ENCODE results near the gene TCF12. TPM values are rescaled to one million over a fixed set of nuclear protein-coding genes. Genes with fewer than 3 reads are reported as not detected.

TCF12 gene
- total RNA-seq, 1 donor from 2014 or later: 149 TPM

- Histone ChIP-seq H2AFZ (replicated peaks) (no peak overlapping the region), H3K4me1 (peaks cover 71% of the 10 kb centered on the region), H3K27ac (peak overlapping the region; percentile 6), H4K20me1 (ENCODE audit: low read depth) (peaks cover 19% of the 10 kb centered on the region), H3K36me3 (no peaks in the 10 kb centered on the region), H3K9ac (no peak overlapping the region), H3K4me3 (peak overlapping the region; percentile 21), H3K9me3 (ENCODE audit: low read depth) (no peaks in the 10 kb centered on the region), H3K4me2 (peak overlapping the region; percentile 65), H3K79me2 (ENCODE audit: low read depth) (peaks cover 91% of the 10 kb centered on the region), H3F3A (ENCODE audit: low read depth) (peaks cover 21% of the 10 kb centered on the region), H3K27me3 (no peaks in the 10 kb centered on the region)
- peaks cover 75% of the 10 kb centered on the region for H3K4me1 Mint-ChIP-seq
- no peak for TF ChIP-seq CTCF (IDR thresholded peaks at IDR 0.05)
- TF ChIP-seq EZH2phosphoT487 (IDR thresholded peaks at IDR 0.05): peak; percentile 47
- H3K36me3 Mint-ChIP-seq: no peaks in the 10 kb centered on the region
- no peaks in the 10 kb centered on the region for H3K27me3 Mint-ChIP-seq (ENCODE audit: insufficient read depth, low read depth)
- H3K9me3 Mint-ChIP-seq: no peaks in the 10 kb centered on the region
- peak; percentile 71 for DNase-seq (ENCODE audit: low spot score)
- H3K4me3 Mint-ChIP-seq: peak overlapping the region; percentile 92
- H3K27ac Mint-ChIP-seq: peak overlapping the region; percentile 86
Observed at GRCh38 chr15:57217778-57218598, 299.5 kb downstream of the TCF12 start.

GRCh38 chr15:57218826-57219576, 300.6 kb downstream of the TCF12 start:
- H3K4me1 Mint-ChIP-seq: peaks cover 74% of the 10 kb centered on the region
- Histone ChIP-seq H3K79me2 (ENCODE audit: low read depth) (peaks cover 93% of the 10 kb centered on the region), H3K4me3 (peak overlapping the region; percentile 41), H2AFZ (replicated peaks) (no peak overlapping the region), H3F3A (ENCODE audit: low read depth) (peaks cover 22% of the 10 kb centered on the region), H3K27me3 (no peaks in the 10 kb centered on the region), H3K4me2 (peak overlapping the region; percentile 65), H3K27ac (no peak overlapping the region), H4K20me1 (ENCODE audit: low read depth) (peaks cover 19% of the 10 kb centered on the region), H3K36me3 (no peaks in the 10 kb centered on the region), H3K9me3 (ENCODE audit: low read depth) (no peaks in the 10 kb centered on the region), H3K4me1 (peaks cover 61% of the 10 kb centered on the region), H3K9ac (no peak overlapping the region)
- peak; percentile 70 for DNase-seq (ENCODE audit: low spot score)
- H3K36me3 Mint-ChIP-seq: no peaks in the 10 kb centered on the region
- H3K27ac Mint-ChIP-seq: peak overlapping the region; percentile 86
- no peaks in the 10 kb centered on the region for H3K9me3 Mint-ChIP-seq
- TF ChIP-seq EZH2 (IDR thresholded peaks at IDR 0.05): no peak
- peak overlapping the region; percentile 92 for H3K4me3 Mint-ChIP-seq
- H3K27me3 Mint-ChIP-seq (ENCODE audit: insufficient read depth, low read depth): no peaks in the 10 kb centered on the region

- no peaks in the 10 kb centered on the region for H3K27me3 ChIP-seq
- H2AFZ ChIP-seq (replicated peaks): no peak overlapping the region
- Mint-ChIP-seq H3K4me3 (peak overlapping the region; percentile 92), H3K27ac (peak overlapping the region; percentile 65), H3K4me1 (peaks cover 70% of the 10 kb centered on the region), H3K27me3 (ENCODE audit: insufficient read depth, low read depth) (no peaks in the 10 kb centered on the region), H3K36me3 (no peaks in the 10 kb centered on the region), H3K9me3 (no peaks in the 10 kb centered on the region)
- DNase-seq (ENCODE audit: low spot score): no peak
- peaks cover 22% of the 10 kb centered on the region for H3F3A ChIP-seq (ENCODE audit: low read depth)
- H3K9me3 ChIP-seq (ENCODE audit: low read depth): no peaks in the 10 kb centered on the region
- no peak for TF ChIP-seq EZH2phosphoT487 (IDR thresholded peaks at IDR 0.05)
- TF ChIP-seq CTCF (IDR thresholded peaks at IDR 0.05): no peak
- TF ChIP-seq EZH2 (IDR thresholded peaks at IDR 0.05): no peak
- H3K4me1 ChIP-seq: peaks cover 49% of the 10 kb centered on the region
- no peak overlapping the region for H3K9ac ChIP-seq
- H3K4me3 ChIP-seq: peak overlapping the region; percentile 41
- H3K27ac ChIP-seq: no peak overlapping the region
- H3K79me2 ChIP-seq (ENCODE audit: low read depth): peaks cover 89% of the 10 kb centered on the region
- H3K36me3 ChIP-seq: no peaks in the 10 kb centered on the region
- peak overlapping the region; percentile 65 for H3K4me2 ChIP-seq
- peaks cover 19% of the 10 kb centered on the region for H4K20me1 ChIP-seq (ENCODE audit: low read depth)
Observed at GRCh38 chr15:57220205-57220604, 301.8 kb downstream of the TCF12 start.
